CD4-positive, CD25-positive, alpha-beta regulatory T cell (primary cell): ENCODE data around the gene BCL2. TPM values are rescaled to one million over a fixed set of nuclear protein-coding genes. Genes with fewer than 3 reads are reported as not detected.

Source experiments
- ATAC-seq, 2 donors: fragments of 150-1000 bp; cut with Tn5 transposase; one replicate each; pipeline ENCODE4 v1.10.0; 2021; ENCODE audit warnings: low read depth in 2 of 2, moderate number of reproducible peaks in 2 of 2, moderate library complexity in 1 of 2
- DNase-seq, 3 donors: peaks; one replicate each; pipeline versions ENCODE4 v3.0.0 to v3.0.0-alpha.2; 2012 to 2022; ENCODE audit warnings: mixed read lengths in 1 of 3
- H3K27ac ChIP-seq: one replicate; pipeline ENCODE4 v1.7.0; 2013; ENCODE audit warnings: mild to moderate bottlenecking, low read length; ENCODE audit not compliant: insufficient read depth, poor library complexity, severe bottlenecking
- H3K27me3 ChIP-seq: one replicate; pipeline ENCODE4 v1.7.0; 2013; ENCODE audit warnings: low read length; ENCODE audit not compliant: control insufficient read depth, insufficient read depth
- H3K36me3 ChIP-seq: one replicate; pipeline ENCODE4 v1.7.0; 2013; ENCODE audit warnings: mild to moderate bottlenecking, low read length, moderate library complexity; ENCODE audit not compliant: control insufficient read depth, insufficient read depth
- H3K4me1 ChIP-seq: 2 replicates; pipeline ENCODE4 v1.7.0; 2013; ENCODE audit warnings: mild to moderate bottlenecking, low read length; ENCODE audit not compliant: insufficient read depth, control insufficient read depth, poor library complexity, severe bottlenecking
- H3K4me3 ChIP-seq: one replicate; pipeline ENCODE4 v1.7.0; 2013; ENCODE audit warnings: low read depth, mild to moderate bottlenecking, low read length, moderate library complexity
- H3K9me3 ChIP-seq, 2 experiments: 1 replicate in 1 of 2; 2 replicates in 1 of 2; pipeline ENCODE4 v1.7.0; 2013; ENCODE audit warnings: low read length in 2 of 2, mild to moderate bottlenecking in 1 of 2, moderate library complexity in 1 of 2; ENCODE audit not compliant: control insufficient read depth in 2 of 2
- H3K27ac Mint-ChIP-seq, 3 donors: one replicate each; pipeline ENCODE4 v1.8.0; 2020 to 2022; ENCODE audit warnings: mild to moderate bottlenecking in 3 of 3, mixed read lengths in 3 of 3, moderate library complexity in 2 of 3
- H3K27me3 Mint-ChIP-seq: one replicate; pipeline ENCODE4 v1.8.0; 2022; ENCODE audit warnings: mild to moderate bottlenecking, mixed read lengths
- H3K36me3 Mint-ChIP-seq: one replicate; pipeline ENCODE4 v1.8.0; 2020; ENCODE audit warnings: mixed read lengths
- H3K4me1 Mint-ChIP-seq, 4 donors: one replicate each; pipeline ENCODE4 v1.8.0; 2020 to 2022; ENCODE audit warnings: mixed read lengths in 4 of 4, mild to moderate bottlenecking in 1 of 4
- H3K4me3 Mint-ChIP-seq, 4 donors: one replicate each; pipeline ENCODE4 v1.8.0; 2020 to 2022; ENCODE audit warnings: mild to moderate bottlenecking in 4 of 4, mixed read lengths in 4 of 4, moderate library complexity in 3 of 4
- H3K9me3 Mint-ChIP-seq, 7 donors: one replicate each; pipeline ENCODE4 v1.8.0; 2020 to 2022; ENCODE audit warnings: mixed read lengths in 7 of 7, mild to moderate bottlenecking in 3 of 7, moderate library complexity in 2 of 7
- polyA plus RNA-seq, 4 donors: library from polyadenylated mRNA; unstranded; fragments of 300-500 nt; fragmentation: Illumina TruSeq; gene quantifications; one replicate each; pipeline ENCODE4 v1.2.3, GENCODE V29; 2021
- total RNA-seq: library from RNA; stranded (reverse); gene quantifications from one replicate; pipeline ENCODE4 v1.2.3, GENCODE V29; 2022

The BCL2 gene
- total and polyA plus RNA-seq, 5 donors from 2014 or later: 19.1 to 125 (median 31.1) TPM

DNA sequence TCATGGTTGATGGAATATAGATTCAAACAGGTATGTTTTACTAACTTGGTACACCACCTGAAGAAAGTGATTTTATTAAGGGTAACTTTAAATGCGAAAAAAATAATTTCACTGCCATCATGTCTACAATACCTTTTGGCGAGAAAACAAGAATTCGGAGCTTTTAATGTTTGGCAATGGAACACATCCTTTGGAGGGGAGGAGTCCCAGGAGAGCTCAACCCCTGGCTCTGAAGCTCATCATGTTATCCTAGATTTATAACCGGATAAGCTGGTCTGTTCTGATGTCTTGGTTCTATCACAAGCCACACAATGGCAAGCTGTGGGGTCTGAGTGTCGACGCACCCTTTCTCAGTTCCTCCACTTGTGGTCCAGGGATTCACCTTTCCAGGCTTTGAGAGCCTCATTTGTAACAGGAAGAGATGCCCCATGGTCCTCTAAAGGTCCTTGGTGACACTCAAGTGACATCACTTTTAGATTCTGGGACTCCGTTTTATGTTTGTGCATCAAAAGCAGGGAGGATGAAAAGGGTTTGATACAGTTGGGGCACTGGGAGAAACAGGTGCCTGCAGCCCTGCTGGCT, 172.7 kb downstream of the BCL2 start:
- Histone ChIP-seq H3K4me3 (no peak overlapping the region), H3K4me1 (peaks cover 19% of the 10 kb centered on the region), H3K36me3 (peaks cover 46% of the 10 kb centered on the region), H3K9me3 (no peaks in the 10 kb centered on the region), H3K27ac (no peak overlapping the region), H3K27me3 (no peaks in the 10 kb centered on the region)
- ATAC-seq (no peak), DNase-seq (no peak)
- peak overlapping the region in 2 of 3 donors; percentile 15 to 69 for H3K27ac Mint-ChIP-seq
- H3K27me3 Mint-ChIP-seq: no peaks in the 10 kb centered on the region
- H3K4me1 Mint-ChIP-seq: peaks cover 30 to 84% (median 50%) of the 10 kb centered on the region in 4 donors
- no peaks in the 10 kb centered on the region for H3K9me3 Mint-ChIP-seq
- no peak overlapping the region for H3K4me3 Mint-ChIP-seq
- peaks cover 41% of the 10 kb centered on the region for H3K36me3 Mint-ChIP-seq

DNA sequence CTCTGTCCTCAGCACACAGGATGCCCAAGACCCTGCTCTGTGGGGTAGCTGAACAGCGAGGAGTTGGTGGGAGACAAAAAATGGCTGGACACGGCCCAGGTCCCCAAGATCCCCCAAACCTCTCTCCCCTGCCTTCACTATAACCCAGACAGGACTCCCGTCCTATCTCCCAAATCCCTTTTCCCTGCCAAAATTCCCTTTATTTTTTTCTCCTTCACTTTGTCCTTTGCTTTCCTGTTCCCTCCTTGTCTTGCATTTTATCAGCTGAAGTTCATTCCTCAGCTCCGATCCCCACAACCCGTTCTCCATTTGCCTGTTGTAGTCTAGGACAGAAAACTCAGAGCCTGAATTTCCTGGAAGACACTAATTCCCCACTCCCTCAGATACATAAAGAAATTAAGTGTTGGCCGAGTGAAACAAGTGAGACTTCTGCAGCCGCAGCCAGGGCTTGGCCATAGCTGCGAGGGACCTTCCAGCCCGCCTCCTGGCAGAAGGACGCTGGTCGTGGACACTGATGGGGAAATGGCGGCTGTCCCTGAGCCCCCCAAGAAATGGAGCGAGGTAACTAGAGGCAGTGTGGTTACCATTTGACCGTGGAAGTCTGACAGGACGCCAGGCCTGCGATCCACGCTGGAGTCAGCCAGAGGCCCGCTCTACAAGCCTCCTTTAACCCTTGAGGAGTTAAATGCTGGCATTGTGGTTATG, 173.6 kb downstream of the BCL2 start:
- H3K9me3 ChIP-seq: no peaks in the 10 kb centered on the region
- H3K9me3 Mint-ChIP-seq: no peaks in the 10 kb centered on the region
- peaks cover 9% of the 10 kb centered on the region for H3K4me1 ChIP-seq
- H3K27ac ChIP-seq: no peak overlapping the region
- peak overlapping the region in 2 of 3 donors; percentile 44 to 73 for H3K27ac Mint-ChIP-seq
- peaks cover 46% of the 10 kb centered on the region for H3K36me3 Mint-ChIP-seq
- no peak overlapping the region for H3K4me3 ChIP-seq
- ATAC-seq: no peak
- H3K27me3 ChIP-seq: no peaks in the 10 kb centered on the region
- no peaks in the 10 kb centered on the region for H3K27me3 Mint-ChIP-seq
- DNase-seq: no peak
- H3K4me1 Mint-ChIP-seq: peaks cover 20 to 84% (median 48%) of the 10 kb centered on the region in 4 donors
- peak overlapping the region in 1 of 4 donors; percentile 54 for H3K4me3 Mint-ChIP-seq
- peaks cover 55% of the 10 kb centered on the region for H3K36me3 ChIP-seq

DNA sequence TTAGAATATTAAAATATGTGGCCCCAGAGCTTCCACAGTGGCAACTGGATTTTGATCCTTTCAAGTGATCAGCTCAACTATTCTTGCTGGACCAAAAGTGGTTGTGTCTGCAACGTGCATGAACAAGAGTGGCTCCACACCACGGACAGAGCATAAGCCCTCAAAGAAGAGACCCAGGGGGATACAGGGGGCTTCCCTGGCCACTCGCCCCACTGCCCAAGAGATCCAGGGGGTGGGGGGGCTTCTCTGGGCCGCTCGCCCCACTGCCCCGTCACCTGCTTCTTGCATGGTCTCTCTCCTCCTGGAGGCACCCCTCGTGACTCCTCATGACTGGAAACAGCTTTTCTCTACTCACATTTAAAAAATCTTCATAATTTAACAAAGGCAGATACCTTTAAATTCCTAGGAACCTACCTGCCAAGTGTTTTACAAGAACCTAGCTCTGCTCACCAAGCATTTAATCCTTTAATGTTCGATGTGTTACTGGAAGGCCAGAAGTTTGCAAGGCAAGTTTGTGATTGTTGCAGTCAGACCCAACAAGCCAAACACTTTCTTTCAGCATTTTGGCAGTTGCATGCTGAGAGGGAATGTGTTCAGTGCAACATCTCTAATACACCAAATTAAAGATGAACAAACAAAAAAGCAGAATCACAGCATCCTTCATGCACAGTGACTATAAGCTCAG, 174.3 kb downstream of the BCL2 start:
- Mint-ChIP-seq H3K27me3 (no peaks in the 10 kb centered on the region), H3K4me3 (peak overlapping the region in 1 of 4 donors; percentile 54), H3K27ac (peak overlapping the region in 2 of 3 donors; percentile 44 to 73), H3K36me3 (peaks cover 51% of the 10 kb centered on the region), H3K9me3 (no peaks in the 10 kb centered on the region), H3K4me1 (peaks cover 18 to 84% (median 48%) of the 10 kb centered on the region in 4 donors)
- Histone ChIP-seq H3K4me3 (no peak overlapping the region), H3K27me3 (no peaks in the 10 kb centered on the region), H3K27ac (no peak overlapping the region), H3K9me3 (no peaks in the 10 kb centered on the region), H3K4me1 (peaks cover 3% of the 10 kb centered on the region), H3K36me3 (peaks cover 56% of the 10 kb centered on the region)
- ATAC-seq (no peak), DNase-seq (no peak)

DNA sequence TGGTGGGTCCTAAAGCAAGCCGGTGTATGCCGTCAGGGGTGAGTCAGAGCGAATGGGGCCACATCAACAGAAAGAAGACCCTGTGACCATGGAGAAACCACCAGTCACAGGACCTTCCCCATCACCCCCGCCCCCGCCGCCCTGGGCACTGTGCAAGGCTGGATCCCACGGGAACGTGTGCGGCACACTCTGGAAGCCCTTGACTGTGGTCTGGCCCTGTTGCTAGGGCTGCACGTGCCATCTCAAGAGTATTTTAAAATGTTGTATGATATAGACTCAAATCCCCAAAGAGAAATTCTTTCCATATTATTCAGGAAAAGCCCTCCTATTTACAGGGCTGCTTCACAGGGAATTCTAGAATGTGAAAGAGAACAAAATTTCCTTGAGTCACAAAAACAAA, 174.8 kb downstream of the BCL2 start:
- Mint-ChIP-seq H3K9me3 (no peaks in the 10 kb centered on the region), H3K4me1 (peaks cover 20 to 84% (median 50%) of the 10 kb centered on the region in 4 donors), H3K27me3 (no peaks in the 10 kb centered on the region), H3K27ac (peak overlapping the region in 1 of 3 donors; percentile 99), H3K4me3 (peak overlapping the region in 1 of 4 donors; percentile 63), H3K36me3 (peaks cover 52% of the 10 kb centered on the region)
- no peaks in the 10 kb centered on the region for H3K4me1 ChIP-seq
- DNase-seq: no peak
- no peak overlapping the region for H3K27ac ChIP-seq
- no peak overlapping the region for H3K4me3 ChIP-seq
- H3K27me3 ChIP-seq: no peaks in the 10 kb centered on the region
- H3K9me3 ChIP-seq: no peaks in the 10 kb centered on the region
- ATAC-seq: no peak
- H3K36me3 ChIP-seq: peaks cover 56% of the 10 kb centered on the region

DNA sequence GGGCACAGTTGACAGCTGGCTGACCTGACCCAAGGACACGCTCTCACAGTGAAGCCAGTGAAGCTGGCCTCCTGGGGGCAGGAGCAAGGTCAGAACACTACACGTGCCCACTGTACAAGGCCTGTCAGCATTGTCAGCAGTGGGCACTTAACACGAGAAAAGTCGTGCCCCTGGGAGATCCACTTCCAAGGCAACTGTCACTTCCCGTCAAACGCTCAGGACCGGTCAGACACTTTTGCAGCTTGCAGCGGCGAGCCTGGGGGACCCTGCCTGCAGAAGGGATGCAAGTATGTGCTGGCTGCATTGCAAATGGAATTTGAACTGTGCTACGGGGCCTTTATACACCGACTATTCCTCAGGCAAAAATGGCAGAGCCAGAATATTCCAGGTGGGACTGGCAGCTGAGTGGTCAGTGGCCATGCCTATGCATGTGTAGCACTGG, 176.2 kb downstream of the BCL2 start:
- peaks cover 41% of the 10 kb centered on the region for H3K36me3 Mint-ChIP-seq
- no peaks in the 10 kb centered on the region for H3K27me3 Mint-ChIP-seq
- H3K9me3 Mint-ChIP-seq: no peaks in the 10 kb centered on the region
- no peaks in the 10 kb centered on the region for H3K9me3 ChIP-seq
- H3K36me3 ChIP-seq: peaks cover 44% of the 10 kb centered on the region
- DNase-seq (no peak), ATAC-seq (no peak)
- peaks cover 13% of the 10 kb centered on the region for H3K4me1 ChIP-seq
- H3K4me3 ChIP-seq: no peak overlapping the region
- H3K4me1 Mint-ChIP-seq: peaks cover 29 to 87% (median 54%) of the 10 kb centered on the region in 4 donors
- peak overlapping the region in 2 of 3 donors; percentile 21 to 77 for H3K27ac Mint-ChIP-seq
- H3K27me3 ChIP-seq: no peaks in the 10 kb centered on the region
- peak overlapping the region in 2 of 4 donors; percentile 38 to 79 for H3K4me3 Mint-ChIP-seq
- no peak overlapping the region for H3K27ac ChIP-seq

DNA sequence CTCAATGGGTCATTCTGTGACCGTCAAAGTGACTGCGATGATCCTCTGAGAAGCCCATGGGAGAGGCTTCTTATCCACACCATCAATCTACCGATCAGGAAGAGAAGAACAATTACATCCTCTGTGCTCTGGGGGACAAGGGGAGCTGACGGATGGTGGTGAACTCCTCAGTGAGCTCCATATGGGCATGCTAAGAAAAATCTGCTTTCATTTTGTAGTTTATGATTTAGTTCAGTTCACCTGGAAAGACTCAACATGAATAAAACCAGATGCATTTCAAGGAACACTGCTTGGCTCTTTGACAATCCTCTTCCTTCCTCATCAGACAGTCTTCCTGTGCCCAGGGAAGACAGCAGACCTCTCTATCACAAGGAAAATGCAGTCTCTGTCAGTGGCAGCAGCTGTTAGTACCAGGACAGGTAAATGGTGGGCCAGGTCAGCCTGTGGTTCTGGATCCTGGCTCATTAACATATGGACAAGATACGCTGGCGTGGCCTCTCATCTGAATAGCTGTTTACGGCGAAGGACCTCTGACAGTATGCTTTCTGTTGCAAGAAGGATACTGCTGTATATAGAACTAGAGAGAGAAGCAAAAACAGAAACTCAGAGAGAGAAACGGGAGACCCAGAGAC, 176.9 kb downstream of the BCL2 start:
- H3K9me3 Mint-ChIP-seq: no peaks in the 10 kb centered on the region
- peak overlapping the region; percentile 21 to 78 (median 77) for H3K27ac Mint-ChIP-seq
- Histone ChIP-seq H3K9me3 (no peaks in the 10 kb centered on the region), H3K36me3 (peaks cover 39% of the 10 kb centered on the region), H3K27ac (no peak overlapping the region), H3K4me1 (peaks cover 20% of the 10 kb centered on the region), H3K4me3 (no peak overlapping the region), H3K27me3 (no peaks in the 10 kb centered on the region)
- peaks cover 38% of the 10 kb centered on the region for H3K36me3 Mint-ChIP-seq
- ATAC-seq (no peak), DNase-seq (no peak)
- H3K4me3 Mint-ChIP-seq: peak overlapping the region in 2 of 4 donors; percentile 38 to 79
- H3K4me1 Mint-ChIP-seq: peaks cover 36 to 89% (median 59%) of the 10 kb centered on the region in 4 donors
- no peaks in the 10 kb centered on the region for H3K27me3 Mint-ChIP-seq

DNA sequence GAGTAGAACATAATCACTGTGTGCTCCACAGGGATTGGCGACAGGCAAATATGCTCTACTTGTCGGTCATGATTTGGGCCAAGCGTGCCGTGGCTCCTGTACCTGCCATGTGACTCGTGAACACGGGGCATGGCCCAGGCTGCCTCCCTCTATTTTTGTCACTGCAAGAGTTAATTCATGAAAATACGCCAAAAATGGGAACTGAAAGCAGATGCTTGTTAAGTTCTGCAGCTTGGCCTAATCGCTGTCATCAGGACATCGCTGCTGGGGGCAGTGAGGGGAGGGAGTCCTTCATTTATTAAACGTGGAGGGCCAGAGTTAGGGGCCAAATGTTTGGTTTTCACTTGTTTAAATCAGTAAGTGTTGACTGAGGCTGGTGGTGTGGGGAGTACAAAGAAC, 177.8 kb downstream of the BCL2 start:
- Mint-ChIP-seq H3K36me3 (peaks cover 38% of the 10 kb centered on the region), H3K27ac (peak overlapping the region in 1 of 3 donors; percentile 53)
- H3K4me3 ChIP-seq: no peak overlapping the region

More for the DNA sequence above, 177.8 kb downstream of the BCL2 start:
- H3K27me3 ChIP-seq: no peaks in the 10 kb centered on the region
- H3K4me3 Mint-ChIP-seq: no peak overlapping the region
- H3K27ac ChIP-seq: no peak overlapping the region
- no peak for ATAC-seq
- H3K4me1 Mint-ChIP-seq: peaks cover 38 to 92% (median 66%) of the 10 kb centered on the region in 4 donors
- peaks cover 29% of the 10 kb centered on the region for H3K36me3 ChIP-seq
- H3K9me3 Mint-ChIP-seq: no peaks in the 10 kb centered on the region
- peaks cover 24% of the 10 kb centered on the region for H3K4me1 ChIP-seq
- no peak for DNase-seq
- no peaks in the 10 kb centered on the region for H3K9me3 ChIP-seq
- no peaks in the 10 kb centered on the region for H3K27me3 Mint-ChIP-seq
